Activated CD4-positive, alpha-beta T cell treated with anti-CD3 and anti-CD28 coated beads, Interleukin-2, Interleukin-6, amounts not matched to agents 100 ng/mL and 50 ng/mL, durations not matched to agents 16 hours and 8 hours (primary cell): Measurements from ENCODE around the gene CD8A.
"Not testable (repeated sequence)": the region's sequence is repeated elsewhere in the genome, so short reads cannot be mapped to it uniquely, and the experiment has no call there.

Experiments used
- DNase-seq: peaks from one replicate; pipeline ENCODE4 v3.0.0-alpha.2; 2020

Gene CD8A

DNA sequence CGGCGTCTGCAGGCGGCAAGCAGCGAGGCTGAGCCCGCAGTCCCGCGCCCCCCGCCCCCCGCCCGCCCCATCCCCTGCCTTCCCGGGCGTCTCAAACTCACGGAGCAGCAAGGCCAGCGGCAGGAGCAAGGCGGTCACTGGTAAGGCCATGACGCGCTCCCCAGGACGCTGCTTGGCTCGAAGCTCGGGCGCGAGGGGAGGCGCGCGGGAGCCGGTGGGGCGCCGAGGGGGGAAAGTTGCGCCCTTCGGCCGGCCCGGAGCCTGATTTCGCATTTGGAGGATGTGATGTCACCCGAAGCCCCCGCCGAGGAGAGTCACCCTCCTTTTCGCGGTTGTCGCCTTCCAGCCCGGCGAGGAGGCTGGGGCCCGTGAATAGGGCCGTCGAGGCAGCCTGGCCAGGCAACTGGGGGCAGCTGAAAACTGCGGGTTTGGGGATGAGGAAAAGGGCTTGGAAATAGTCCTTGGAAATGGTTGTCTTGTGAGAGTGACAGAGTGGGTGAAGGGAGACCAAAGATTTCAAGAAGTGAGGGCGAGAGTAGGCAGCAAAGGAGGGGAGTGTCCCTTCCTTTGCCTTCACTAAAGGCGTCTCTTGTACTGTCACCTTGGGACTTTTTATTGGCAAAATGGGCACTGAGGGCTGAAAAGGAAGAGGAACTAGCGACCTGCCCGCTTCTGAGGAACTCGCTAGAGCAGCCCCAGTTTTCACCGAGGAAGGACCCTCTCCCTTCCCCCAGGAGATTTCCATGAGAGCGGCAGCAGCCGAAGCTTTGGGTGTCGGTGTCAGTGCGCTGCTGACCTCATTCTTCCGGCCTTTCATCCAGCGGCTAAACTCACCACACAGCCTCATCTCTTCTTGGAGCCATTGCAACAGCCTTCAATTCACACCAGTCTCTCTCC is at the start of gene CD8A:
TSS of gene CD8A (minus strand) at position 238 of the 897 bp plus-strand sequence. CDS start at position 150, 88 bp downstream.
- DNase-seq = peak; percentile 16

GRCh38 chr2:86839871-86840548 is 49.3 kb upstream of the CD8A start:
- not testable (repeated sequence) for DNase-seq

- not testable (repeated sequence) for DNase-seq
Measured at GRCh38 chr2:86839455-86839854, 48.7 kb upstream of the CD8A start.

- not testable (repeated sequence) for DNase-seq
Measured at GRCh38 chr2:86837714-86838113, 47.0 kb upstream of the CD8A start.

- DNase-seq = peak; percentile 62
Measured at GRCh38 chr2:86836915-86837695, 46.4 kb upstream of the CD8A start.

- not testable (repeated sequence) for DNase-seq
Measured at GRCh38 chr2:86835548-86835889, 44.8 kb upstream of the CD8A start.

DNA sequence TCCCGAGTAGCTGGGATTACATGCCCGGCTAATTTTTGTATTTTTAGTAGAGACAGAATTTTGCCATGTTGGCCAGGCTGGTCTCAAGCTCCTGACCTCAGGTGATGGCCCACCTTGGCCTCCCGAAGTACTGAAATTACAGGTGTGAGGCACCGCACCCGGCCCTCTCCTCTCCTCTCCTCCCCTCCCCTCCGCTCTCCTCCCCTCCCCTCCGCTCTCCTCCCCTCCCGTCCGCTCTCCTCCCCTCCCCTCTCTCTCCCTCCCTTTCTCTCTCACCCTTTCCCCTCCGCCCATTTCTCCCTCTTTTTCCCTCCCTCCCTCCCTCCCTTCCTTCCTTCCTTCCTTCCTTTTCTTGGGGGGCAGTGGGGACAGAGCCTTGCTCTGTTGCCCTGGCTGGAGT is 42.6 kb upstream of the CD8A start:
- no peak for DNase-seq

DNA sequence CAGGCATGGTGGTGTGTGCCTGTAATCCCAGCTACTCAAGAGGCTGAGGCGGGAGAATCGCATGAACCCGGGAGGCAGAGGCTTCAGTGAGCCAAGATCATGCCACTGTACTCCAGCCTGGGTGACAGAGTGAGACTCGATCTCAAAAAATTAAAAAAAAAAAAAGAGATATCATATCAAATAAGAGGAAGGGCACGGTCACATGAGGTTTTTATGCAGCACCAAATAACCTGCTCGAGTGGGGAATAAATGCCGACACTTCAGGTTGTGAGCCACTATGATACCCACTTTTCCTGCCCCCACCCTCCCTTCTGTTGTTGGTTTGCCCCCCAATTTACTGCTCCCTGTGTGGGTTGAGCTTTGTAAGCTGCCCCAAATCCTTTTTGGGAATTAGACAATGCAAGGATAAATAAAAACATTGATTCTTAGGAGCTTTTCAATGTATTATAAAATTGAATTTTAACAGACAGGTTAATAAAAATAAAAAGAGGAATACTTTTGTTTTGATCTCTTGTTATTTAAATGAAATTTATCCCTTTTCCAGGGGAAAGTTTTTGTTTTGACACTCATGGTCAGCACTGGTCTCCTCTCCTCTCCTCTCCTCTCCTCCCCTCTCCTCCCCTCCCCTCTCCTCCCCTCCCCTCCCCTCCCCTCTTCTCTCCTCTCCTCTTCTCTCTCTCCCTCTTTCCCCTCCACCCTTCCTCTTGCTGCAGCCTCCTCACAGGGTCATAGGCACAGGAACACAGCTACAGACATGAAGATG is 41.8 kb upstream of the CD8A start:
- no peak for DNase-seq

DNA sequence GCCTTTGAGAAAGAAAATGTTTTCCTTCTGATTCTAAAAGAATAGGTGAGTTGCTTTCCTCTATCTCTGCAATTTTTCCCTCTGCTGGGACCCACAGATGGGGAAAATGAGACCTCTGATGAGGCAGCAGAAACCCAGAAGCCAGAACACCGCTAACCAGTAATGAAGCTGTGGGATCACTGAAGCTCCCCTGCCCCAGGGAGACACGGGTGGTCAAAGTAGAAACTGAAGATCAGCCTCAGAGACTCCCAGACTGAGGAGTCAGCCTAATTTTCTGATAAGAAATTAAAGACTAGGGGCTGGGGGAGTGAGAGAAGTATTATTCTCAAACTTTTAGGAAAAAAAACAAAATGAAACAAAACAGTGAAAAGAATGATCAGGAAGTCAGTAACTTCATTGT is 40.8 kb upstream of the CD8A start:
- DNase-seq = no peak

DNA sequence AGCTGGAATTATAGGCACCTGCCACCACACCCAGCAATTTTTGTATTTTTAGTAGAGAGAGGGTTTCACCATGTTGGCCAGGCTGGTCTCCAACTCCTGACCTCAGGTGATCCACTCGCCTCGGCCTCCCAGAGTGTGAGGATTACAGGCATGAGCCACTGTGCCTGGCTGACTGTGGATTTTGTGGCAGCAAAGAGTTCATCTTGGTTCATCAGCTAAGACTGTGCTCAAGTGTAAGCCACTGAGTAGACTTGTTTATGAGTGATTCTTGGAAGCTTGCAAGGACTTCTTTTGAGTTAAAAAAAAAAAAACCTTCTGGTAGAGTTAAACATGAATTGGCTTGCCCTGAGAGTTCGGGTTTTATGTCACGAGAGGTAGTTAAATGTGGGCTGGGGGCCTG is 36.2 kb upstream of the CD8A start:
- no peak for DNase-seq

DNA sequence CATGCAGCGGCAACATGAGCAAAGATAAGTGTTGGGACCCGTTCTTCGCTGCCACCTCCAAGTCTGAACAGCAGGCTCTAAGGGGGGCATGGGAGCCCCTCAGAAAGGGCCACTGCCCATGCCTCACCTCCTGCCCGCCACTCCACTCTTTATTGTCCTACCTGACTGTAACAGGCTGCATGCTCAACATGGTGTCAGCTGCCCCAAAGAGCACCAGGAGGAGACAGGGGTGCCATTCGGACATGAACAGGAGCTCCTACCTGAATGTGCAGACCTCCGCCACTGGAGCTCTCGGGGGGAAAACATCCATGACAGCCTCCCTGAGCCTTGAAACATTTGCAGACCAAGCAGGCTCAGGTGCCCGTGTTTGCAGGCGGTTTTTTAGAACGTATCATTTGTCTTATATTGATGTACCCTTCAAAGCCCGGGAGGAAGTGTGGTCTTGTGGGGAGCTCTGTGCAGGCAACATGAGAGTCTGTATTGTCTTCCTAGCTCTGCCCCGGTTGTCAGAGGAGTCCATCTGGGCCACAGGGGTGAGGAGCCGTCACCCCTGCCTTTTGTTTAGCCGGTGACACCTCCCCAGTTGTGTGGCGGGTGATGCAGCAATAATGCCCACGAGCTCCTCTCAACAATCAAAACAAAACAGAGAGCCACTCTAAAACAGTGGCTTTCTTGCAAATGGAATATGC is 35.1 kb upstream of the CD8A start:
- DNase-seq = peak; percentile 46

GRCh38 chr2:86825036-86825692 is 34.5 kb upstream of the CD8A start:
- no peak for DNase-seq

DNA sequence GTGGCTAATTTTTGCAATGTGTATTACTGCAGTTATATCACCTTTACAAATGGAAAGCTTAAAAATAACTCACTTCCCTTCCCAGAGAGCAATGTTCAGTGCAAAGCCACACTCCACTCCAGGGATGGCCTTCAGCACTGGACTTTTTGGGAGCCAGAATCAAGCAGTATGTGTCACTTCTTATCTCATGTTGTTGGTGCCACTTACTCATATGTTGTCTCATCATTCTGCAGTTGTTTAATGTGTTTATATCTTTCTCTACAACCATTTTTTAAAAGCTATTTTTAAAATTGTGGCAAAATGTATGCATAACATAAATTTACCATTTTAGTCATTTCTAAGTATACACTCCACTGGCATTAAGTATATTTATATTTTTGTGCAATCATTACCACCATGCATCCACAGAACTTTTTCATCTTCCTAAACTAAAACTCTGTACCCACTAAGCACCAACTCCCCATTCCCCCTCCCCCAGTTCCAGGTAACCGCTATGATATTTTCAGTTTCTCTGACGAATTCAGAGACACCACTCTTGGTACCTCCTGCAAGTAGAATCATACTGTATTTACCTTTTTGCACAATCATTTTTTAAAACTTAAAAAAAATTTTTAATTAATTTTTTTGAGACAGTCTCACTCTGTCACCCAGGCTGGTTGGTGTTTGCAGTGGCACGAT is 32.1 kb upstream of the CD8A start:
- no peak for DNase-seq

GRCh38 chr2:86821842-86822241 is 31.1 kb upstream of the CD8A start:
- no peak for DNase-seq

- DNase-seq = no peak
Measured at GRCh38 chr2:86821306-86821705, 30.6 kb upstream of the CD8A start.

GRCh38 chr2:86818957-86819356 is 28.2 kb upstream of the CD8A start:
- no peak for DNase-seq

- DNase-seq = no peak
Measured at GRCh38 chr2:86818114-86818801, 27.5 kb upstream of the CD8A start.

- no peak for DNase-seq
Measured at GRCh38 chr2:86815611-86816010, 24.9 kb upstream of the CD8A start.

DNA sequence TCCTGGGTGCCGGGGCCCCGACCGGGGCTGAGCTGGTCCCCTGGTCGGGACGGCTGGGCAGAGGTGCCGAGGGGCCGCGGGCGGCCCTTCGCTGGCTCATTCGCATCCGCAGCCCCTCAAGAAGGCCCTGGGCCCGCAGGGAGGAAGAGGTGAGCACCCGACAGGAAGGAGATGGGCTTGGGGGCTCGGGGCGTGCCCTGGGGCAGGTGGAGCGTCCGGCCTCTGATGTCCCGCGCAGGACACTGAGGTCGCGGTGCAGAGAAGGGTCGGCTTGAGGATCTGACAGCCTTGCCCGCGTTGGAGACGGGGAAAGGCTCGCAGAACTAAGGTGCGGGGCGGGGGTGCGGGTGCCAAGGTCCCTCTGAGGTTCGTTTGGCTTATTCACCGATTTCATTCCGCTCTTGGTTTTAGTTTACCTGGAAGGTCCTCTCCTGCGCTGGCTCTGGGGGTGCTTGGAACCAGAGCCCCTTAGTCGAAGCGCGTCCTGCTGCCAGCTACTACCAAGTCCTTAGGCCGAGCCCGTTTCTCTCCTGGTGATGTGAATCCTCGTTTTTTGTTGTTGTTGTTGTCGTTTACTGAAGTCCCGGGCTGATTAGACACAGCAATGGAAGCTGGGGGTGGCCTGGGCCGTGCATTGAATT is 18.9 kb upstream of the CD8A start:
- no peak for DNase-seq
